COLO829 (cell line): ENCODE measurements around the gene MFRP.
"Not testable (repeated sequence)": the region's sequence is repeated elsewhere in the genome, so short reads cannot be mapped to it uniquely, and the experiment has no call there.

Experiments
- DNase-seq: peaks from one replicate; pipeline ENCODE4 v3.0.0; 2012; ENCODE audit warnings: low spot score

The MFRP gene

DNA sequence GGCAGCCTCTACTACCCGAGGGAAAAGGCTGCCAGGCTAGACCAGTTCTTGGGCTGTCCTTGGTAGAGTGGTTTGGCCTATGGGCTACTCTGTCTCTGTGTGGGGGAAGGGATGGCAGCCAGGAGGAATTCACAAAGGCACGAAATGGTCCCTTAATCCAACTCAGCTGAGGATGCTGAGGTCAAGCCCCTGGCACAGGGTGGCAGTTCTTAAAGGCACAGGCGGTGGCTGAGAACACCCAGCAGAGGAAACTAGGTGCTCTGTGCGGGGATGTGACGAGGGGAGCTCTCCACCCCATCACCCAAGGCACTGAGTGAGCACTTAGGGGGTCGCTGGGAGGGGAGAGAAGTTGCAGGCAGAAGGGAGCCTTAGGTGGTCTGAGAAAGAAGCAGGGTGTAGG is at the start of gene MFRP:
Gene MFRP (minus strand): TSS at position 101 of the 400 bp plus-strand sequence. CDS start 192 bp downstream, outside the sequence.
- DNase-seq = no peak

DNA sequence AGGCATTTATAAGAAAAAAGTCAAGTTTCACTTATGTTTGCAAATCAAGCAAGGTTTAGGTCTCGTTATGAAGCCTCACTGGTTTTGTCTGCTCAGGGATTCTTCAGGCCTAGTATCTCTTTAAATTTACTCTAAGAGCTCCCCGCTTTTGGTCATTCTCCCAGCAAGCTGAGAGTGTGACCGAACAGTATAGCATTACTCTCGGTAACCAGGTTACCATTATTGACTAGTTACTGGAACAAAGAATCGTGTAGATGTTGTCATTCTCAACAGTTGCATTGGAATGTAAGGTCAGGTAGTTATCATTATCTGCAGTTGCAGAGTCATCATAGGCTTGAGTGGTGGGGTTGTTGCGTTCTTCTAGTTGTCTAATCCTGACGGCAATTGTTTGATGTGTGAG is 44.8 kb upstream of the MFRP start:
- DNase-seq = no peak

DNA sequence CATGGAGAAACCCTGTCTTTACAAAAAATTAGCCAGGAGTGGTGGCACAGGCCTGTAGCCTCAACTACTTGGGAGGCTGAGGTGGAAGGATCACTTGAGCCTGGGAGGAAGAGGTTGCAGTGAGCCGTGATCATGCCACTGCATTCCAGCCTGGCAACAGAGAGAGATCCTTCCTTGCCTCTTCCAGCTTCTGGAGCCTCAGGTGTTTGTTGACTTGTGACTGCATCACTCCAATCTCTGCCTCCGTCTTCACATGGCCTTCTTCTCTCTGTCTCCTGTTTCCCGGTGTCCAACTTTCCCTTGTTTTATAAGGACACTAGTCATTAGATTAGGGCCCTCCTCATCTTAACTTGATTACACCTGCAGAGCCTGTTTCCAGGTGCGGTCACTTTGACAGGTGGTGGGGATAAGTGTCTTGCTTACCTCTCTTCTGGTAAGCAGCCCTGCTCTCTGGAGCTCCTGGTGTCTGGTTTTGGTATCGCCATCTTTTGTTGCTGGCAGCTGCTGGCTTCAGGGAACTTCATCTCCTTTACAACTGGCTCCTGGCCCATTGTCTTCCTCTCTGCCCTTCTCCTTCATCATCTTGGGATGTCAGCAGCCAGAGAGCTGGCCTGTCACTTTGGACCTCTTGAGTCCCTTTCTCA is 43.2 kb upstream of the MFRP start:
- DNase-seq = no peak

DNA sequence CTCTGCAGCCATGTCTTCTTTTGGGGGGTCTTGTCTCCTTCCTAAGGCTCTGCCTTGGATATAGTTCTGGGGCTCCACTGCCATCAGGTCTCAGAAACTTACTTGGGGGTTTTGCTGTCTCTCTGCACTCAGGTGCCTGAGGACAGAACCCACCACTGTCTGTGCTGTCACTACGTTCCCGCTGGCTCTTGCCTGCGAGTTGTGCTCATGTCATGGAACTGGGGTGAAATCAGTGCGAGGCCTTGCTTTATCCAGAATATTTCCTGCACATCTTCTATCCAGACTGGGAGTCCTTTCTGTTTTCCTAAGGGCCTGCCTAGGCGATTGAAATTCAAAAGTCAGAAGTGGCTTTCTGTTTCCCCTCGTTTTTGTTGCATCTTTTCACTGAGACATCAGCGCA is 41.6 kb upstream of the MFRP start:
- no peak for DNase-seq

DNA sequence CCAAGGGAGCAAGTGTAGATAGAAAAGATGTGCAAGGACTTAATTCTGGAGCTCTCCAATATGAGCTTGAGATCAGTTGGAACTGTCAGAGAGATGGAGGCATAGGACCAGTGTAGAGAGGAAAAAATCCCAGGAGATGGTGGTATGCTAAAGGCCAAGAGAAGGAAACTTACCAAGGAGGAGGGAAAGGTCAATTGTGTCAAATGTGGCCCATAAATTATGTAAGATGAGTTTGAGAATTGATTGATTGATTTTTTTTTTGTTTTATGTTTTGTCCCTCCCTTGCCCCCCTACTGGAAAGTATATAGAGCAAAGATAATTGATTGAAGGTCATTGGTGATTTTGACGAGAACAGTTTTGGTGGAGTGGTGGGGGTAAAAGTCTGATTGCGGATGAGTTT is 37.8 kb upstream of the MFRP start:
- DNase-seq = no peak

DNA sequence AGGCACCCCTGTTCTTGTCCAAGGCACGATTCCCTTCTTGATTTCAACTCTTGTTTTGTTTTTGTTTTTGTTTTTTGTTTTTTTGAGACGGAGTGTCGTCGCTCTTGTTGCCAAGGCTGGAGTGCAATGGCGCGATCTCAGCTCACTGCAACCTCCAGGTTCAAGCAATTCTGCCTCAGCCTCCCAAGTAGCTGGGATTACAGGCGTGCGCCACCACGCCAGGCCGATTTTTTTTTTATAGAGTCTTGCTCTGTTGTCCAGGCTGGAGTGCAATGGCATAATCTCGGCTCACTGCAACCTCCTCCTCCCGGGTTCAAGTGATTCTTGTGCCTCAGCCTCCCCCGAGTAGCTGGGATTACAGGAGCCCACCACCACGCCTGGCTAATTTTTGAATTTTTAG is 36.0 kb upstream of the MFRP start:
- not testable (repeated sequence) for DNase-seq

DNA sequence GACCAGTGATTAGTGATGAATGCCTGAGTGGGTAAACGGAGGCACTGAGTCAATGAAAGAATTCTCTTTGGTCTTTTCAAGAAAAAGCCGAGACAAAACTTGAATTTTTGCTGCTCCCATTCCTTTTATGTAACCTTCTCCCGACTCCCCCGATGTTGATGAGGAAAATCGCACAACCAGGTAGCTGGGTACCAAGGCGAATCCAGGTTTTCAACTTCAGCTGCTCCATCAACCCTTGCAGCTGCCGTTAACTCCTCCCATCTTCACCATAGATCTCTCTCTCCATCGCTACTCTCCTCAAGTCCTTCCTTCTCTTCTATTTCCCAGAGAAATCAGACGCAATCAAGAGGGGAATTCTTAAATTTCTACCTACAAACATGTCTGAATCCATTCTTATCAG is 35.6 kb upstream of the MFRP start:
- no peak for DNase-seq

DNA sequence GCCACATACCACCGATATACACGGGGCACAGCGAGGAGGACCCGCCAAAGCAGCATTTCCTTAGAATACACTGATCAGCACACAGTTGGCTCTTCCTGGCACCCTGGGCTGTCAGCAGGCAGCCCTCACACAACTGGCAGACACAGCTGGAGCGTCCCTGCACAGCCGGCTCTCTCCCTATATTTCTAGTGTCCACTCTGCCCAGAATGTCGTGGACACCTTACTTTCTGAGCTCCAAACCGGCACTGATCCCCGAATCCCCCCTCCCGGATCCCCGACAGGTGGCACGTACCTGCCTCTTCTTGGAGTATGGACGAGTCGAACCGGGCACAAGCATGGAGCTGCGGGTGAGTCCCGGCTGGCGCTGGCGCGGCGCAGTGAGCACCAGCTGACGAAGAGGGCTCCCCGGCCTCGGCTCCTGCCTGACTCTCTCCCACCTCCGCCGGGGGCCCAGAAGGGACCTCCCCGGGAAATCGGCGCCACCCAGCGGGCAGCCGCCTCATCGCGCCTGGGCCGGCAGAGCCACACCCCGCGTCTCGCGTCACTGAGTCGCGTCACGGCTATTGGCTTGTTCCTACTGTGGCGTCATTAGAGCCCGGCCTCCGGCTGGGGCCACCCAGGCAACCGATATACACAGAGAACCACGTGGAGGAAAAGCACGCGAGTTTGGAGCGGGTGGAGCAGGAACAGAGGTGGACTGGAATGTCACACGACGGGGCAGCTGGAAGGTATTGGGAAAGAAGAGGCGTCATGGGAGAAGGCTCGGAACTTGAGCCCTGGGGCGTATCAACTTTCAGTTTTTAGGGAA is 34.9 kb upstream of the MFRP start, which contains the start of gene USP2:
Gene USP2 (minus strand): TSS at position 510 of the 808 bp plus-strand sequence. CDS start 8,210 bp downstream, outside the sequence.
- DNase-seq = peak; percentile 88

DNA sequence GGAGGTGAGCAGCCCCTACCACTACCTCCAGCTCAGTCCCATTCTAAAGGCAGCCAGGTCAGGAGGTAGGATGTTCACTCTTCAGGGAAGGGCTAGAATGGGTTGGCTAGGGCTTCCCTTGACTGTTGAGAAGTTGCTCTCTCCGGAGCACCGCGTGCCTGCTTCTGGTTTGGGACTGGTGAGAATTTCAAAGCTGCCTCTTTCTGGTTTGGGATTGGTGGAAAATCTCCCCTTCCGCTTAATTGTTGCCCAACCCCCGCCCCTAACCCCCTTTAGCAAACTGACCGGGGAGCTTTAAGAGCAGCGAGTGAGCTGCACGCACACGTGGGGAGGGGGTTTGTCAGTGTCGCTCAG is 34.3 kb upstream of the MFRP start:
- no peak for DNase-seq

DNA sequence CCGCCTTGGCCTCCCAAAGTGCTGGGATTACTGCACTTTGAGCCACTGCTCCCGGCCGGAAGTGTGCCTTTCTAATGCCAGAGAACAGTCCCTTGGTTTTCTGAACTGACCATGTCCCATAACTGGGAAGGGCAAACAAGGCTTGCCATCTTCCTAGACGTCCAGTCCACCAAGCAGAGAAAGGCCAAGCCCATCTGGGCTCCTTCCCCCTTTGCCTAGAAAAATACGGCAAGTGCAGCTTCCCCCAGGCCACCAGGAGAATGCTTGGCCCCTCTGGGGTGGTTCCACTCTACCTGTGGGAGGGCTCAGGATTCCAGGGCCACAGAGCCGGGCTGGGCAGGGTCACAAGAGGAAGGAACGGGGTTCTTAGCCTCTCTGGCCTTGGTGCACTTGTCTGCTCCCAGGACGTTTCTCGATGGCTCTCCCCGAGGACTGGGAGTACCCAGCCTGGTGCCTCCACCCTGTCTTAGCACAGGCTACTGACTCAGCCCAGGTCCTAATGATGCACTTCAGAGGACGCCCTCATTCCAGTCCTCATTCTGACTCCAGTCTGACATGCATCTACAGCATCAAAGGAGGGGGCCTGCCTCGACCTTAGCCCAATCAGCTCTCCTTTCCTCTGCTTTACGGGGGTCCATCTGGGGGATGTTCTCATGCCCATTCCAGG is 33.8 kb upstream of the MFRP start:
- no peak for DNase-seq

DNA sequence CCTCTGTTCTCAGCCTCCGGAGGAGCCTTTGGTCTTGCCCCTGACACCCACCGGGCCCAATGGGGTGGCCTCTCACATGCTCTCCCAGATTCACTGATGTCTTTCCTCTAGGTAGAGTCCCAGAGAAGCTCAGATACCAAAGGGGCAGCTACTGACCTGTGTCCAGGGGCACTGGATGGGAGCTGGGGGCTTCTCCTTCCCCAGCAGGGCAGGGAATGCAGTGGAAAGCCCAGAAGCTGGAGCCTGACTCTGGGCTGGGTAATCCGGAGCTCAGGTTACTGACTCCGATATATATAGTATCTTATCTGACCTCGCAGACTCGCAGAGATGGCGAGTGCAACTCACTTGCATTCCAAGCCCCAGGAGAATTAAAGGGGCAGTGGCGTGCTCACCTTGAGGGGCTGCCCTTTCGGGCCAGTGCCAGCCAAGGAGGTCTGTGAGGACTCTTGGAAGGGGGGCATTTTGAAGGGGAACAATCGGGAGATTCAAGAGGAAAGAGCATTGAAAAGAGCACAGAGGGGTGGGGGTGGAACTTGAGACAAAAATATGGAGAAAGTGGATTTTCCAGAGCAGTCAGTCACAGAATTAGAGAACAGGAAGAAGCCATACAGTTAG is 32.5 kb upstream of the MFRP start:
- no peak for DNase-seq

DNA sequence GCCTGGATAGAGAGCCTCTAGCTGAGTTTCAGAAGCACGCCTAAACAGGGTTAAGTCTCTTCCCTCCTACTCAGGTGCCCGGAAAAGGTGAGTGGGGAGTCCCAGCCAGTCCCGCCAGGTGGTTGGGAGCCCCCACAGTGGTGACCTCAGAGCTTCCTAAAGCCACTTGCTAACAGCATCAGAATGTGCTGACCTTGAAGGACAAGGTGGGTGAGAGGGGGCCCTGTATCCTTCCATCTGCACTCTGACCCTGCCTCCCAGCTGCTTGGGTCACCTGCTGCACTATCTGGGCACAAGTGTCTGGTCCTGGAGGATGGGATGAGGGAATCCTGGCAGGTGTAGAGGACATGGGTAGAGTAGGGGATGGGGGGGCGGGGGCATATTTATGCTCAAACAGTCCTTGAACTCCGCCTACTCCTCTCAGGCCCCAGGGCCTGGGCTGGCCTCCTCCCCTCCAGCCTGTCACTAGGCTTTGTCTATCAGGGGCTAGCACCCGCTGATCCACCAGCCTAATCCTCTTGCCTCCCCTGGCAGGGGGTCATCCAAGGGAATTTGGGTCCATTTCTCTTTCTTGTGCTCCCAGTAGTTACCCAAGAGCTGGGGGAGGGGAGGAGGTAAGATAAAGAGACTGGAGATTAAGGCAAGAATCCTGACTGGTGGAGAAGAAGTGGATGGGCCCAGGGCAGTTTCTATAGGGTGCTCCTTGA is 31.6 kb upstream of the MFRP start:
- DNase-seq = no peak

DNA sequence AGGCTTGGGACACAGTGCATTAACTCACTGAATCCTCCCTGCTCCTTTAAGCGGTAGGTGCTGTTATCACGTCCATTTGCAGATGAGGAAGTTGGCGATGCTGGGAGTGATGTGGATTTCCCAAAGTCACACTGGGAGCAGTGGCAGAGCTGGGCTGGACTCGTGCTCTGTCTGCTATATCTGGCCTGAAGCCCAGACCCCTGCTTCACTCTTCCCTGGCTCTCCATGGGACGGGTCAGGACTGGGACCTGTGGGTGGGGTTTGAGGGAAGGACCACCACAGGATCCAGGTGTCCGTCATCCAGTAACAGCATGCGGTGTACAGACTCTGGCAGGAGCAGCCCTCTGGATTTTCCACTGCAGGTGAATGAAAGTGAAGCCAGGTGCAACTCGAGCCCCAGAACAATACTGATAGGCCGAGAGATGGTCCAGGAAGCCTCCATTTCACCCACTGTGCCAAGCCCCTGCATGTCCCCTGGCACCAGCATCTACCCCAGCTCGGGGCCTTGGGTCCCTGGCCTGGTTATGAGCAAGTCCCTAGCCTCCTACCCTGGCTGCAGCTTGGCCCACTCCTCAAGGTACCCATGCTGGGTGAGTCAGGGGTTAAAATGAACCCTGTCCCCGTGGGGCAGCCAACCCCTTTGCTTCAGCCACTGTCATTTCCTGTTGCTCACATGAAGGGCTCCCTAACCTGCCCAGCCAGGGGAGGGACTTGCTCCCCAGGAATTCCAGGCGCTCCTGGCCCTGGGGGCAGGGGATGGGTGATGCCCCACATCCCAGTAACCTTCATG is 30.8 kb upstream of the MFRP start:
- no peak for DNase-seq

DNA sequence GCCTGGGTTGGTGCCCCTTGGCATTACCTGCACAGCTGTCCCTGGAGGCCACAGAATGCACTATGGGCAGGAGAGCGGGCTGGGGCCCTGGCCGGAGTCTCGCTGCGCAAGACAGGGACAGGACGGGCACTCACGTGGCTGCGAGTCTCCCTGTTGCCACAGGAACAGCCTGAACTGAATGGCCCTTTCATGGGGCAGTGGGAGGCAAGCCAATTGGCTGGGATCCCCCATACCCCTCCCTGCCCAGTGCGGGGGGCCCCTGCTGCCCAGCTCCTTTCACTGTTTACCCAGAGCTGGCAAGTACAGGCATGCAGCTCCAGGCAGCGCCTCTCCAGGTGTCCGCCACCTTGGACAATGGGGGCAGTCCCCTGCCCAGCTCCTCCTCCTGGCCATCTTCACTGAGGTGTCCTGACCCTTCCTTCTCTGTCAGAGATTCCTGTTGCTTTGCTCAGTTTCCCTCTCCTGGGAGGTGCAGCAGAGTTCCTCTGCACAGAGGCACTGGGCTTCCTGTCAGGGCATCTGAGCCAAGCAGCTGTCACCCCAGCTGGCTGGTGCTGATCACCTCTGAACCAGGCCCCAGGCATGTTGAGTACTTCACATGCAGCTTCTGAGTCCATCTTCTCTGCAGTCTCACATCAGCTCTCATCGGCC is 29.8 kb upstream of the MFRP start:
- DNase-seq = no peak

DNA sequence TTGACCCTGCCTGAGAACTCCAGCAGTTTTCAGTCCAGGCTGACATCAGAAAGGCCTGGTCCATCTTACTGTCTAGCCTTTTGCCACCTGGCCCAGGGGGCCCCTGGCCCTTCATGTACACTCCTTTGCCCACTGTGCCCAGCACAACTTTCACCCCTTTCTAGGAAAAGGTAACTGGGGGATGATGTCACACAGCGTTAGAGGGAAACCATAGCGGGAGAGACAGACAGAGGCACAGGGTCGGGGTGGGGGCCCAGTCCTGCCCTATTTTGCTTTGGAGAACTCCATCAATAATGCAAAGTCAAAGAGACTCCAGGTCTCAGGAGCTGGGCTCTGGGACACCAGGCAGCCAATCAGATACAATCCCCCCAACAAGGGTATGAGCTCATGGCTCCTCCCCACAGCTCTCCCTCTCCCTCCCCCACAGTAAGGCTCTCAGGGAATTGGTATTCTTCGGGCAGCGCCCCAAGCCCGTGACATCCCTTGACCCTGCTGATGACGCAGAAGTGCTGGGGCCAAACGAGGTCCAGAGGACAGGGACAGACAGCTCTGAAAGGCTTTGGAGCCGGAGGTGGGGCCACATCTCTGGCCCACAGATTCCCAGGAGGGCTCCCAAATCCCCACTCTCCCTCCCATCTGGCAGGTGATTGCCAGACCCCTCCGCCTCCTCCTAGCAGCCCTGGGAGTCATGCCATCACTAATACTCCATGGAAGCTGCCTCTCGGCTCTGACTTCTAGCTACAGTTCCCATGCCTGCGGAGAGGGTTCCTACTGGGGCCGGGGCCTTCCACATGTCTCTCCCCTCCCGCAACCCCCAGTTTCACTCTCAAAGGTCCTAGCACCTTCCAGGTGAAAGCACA is 29.1 kb upstream of the MFRP start:
- DNase-seq = no peak

DNA sequence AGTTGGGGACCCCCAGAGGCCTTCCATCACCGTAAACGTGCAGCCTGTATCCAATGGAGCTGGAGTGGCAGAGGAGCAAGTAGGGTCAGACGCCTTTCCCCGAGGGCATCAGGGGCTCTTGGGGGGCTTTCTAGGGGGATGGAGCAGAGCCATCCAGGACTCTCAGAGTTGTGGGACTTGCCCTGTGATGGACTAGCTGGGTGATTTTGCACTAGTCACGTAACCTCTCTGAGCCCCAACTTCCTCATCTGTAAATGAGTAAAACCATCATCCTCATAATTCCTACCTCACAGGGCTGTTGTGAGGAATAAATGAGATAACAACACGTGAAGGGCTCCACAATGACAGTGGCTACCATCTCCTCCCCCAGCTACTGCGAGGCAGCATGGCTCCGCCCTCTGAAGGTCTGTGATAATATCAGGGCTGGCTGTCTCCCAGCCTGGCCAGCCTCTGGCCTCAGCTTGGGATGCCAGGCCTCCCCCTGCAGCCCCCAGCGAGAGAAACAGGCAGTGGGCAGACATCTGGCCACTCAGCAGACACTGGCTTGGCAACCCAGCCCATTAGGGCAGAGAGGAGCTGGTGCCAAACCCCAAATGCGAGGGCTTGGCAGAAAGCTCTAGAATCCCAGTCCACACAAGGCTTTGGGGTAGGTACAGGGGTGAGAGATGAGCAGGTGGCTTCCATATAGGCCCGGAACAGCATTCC is 28.3 kb upstream of the MFRP start:
- DNase-seq = no peak

DNA sequence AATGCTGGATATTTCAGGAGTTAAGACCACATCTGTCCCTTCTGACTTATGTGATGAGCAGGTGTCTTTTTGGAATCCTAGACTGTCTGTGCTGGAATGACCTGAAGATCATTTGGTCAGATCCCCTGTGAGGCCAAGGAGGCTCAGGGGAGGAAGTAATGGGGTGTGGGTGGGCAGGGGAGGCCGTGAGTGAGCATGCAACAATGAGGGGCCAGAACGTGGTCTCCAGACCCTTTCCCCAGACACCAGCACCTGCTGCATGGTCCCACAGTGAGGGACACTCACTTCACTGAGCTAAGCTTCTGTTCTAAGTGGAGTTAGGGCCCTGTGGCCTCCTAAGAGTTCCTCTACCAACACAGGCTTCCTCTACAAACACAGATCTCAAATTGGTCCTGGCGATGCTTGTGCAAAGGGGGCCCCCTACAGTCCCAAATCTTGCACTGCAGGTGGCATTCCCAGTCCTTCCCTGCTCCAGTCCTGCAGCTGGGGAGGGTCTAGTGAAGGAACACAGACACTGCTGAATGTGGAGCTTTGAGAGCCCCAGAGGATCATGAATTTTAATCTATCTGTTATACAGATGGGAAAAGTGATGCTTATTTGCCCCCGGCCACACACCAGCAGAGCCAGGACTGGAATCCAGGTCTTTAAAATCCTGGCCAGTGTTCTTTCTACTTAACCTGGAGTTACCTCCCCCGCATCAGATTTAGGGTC is 27.6 kb upstream of the MFRP start:
- DNase-seq = peak; percentile 57
